Gastrocnemius medialis (tissue), 4 donors: ENCODE data around the gene FKBP4.

Experiments
- POLR2A ChIP-seq, 2 donors: fragments of 450-650 bp; IDR thresholded peaks; one replicate each; pipeline ENCODE4 v1.6.1; 2017; ENCODE audit warnings: antibody characterized with exemption in 2 of 2, mild to moderate bottlenecking in 2 of 2, moderate library complexity in 2 of 2
- TF ChIP-seq, protein P1 (sequence below), 5 experiments: fragments of 450-650 bp in 3 of 5; fragments of 200-600 bp in 2 of 5; sonication (generic) in 2 of 5; IDR thresholded peaks in 4 of 5; conservative IDR thresholded peaks in 1 of 5; 1 replicate in 4 of 5; 2 replicates in 1 of 5; pipeline ENCODE4 v1.5.1; 2016 to 2019; ENCODE audit warnings: antibody characterized with exemption in 5 of 5, mild to moderate bottlenecking in 3 of 5, moderate library complexity in 3 of 5

GRCh38 chr12:2754208-2754607 lies 40.6 kb upstream of the FKBP4 start:
- TF ChIP-seq, protein P1, sequence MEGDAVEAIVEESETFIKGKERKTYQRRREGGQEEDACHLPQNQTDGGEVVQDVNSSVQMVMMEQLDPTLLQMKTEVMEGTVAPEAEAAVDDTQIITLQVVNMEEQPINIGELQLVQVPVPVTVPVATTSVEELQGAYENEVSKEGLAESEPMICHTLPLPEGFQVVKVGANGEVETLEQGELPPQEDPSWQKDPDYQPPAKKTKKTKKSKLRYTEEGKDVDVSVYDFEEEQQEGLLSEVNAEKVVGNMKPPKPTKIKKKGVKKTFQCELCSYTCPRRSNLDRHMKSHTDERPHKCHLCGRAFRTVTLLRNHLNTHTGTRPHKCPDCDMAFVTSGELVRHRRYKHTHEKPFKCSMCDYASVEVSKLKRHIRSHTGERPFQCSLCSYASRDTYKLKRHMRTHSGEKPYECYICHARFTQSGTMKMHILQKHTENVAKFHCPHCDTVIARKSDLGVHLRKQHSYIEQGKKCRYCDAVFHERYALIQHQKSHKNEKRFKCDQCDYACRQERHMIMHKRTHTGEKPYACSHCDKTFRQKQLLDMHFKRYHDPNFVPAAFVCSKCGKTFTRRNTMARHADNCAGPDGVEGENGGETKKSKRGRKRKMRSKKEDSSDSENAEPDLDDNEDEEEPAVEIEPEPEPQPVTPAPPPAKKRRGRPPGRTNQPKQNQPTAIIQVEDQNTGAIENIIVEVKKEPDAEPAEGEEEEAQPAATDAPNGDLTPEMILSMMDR (IDR thresholded peaks at IDR 0.05 in 4 of 5, conservative IDR thresholded peaks at IDR 0.05 in 1 of 5), result no peak
- TF ChIP-seq POLR2A (IDR thresholded peaks at IDR 0.05), result no peak
